C4-2B (cell line): ENCODE data around the gene CDC26.
"Not testable (repeated sequence)": the region's sequence is repeated elsewhere in the genome, so short reads cannot be mapped to it uniquely, and the experiment has no call there.

ENCODE experiments used
- H3K27ac ChIP-seq: fragments of 450-650 bp; 2 replicates; pipeline ENCODE4 v1.5.1; 2017
- ZFX ChIP-seq: fragments of 450-650 bp; IDR thresholded peaks from 2 replicates; pipeline ENCODE4 v1.6.1; 2017
- TF ChIP-seq, protein P1 (sequence below): fragments of 450-650 bp; conservative IDR thresholded peaks from 2 replicates; pipeline ENCODE4 v1.5.1; 2017; ENCODE audit warnings: mild to moderate bottlenecking

CDC26 gene

DNA sequence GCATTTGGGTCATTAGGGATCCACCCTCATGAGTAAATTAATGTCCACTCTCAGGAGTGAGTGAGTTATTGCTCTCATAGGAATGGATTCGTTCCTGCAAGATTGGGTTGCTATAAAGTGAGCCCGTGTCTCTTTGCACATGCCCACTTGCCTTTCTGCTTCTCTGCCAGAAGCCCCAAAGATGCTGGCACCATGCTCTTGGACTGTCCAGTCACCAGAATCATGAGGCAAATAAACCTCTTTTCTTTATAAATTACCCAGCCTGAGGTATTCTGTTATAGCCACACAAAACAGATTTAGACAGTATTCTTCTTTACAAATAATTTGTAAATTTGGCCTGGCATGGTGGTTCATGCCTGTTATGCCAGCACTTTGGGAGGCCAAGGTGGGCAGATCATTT, 24.6 kb downstream of the CDC26 start:
- no peak overlapping the region for H3K27ac ChIP-seq
- TF ChIP-seq, protein P1, sequence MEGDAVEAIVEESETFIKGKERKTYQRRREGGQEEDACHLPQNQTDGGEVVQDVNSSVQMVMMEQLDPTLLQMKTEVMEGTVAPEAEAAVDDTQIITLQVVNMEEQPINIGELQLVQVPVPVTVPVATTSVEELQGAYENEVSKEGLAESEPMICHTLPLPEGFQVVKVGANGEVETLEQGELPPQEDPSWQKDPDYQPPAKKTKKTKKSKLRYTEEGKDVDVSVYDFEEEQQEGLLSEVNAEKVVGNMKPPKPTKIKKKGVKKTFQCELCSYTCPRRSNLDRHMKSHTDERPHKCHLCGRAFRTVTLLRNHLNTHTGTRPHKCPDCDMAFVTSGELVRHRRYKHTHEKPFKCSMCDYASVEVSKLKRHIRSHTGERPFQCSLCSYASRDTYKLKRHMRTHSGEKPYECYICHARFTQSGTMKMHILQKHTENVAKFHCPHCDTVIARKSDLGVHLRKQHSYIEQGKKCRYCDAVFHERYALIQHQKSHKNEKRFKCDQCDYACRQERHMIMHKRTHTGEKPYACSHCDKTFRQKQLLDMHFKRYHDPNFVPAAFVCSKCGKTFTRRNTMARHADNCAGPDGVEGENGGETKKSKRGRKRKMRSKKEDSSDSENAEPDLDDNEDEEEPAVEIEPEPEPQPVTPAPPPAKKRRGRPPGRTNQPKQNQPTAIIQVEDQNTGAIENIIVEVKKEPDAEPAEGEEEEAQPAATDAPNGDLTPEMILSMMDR: no peak
- TF ChIP-seq ZFX: no peak

DNA sequence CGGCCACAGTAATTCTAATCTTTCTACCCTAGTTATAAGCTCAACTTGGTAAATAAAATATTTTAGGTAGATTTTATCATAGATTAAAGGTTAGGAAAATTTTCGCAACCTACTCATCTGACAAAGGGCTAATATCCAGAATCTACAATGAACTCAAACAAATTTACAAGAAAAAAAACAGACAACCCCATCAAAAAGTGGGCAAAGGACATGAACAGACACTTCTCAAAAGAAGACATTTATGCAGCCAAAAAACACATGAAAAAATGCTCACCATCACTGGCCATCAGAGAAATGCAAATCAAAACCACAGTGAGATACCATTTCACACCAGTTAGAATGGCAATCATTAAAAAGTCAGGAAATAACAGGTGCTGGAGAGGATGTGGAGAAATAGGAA, 25.7 kb downstream of the CDC26 start:
- not testable (repeated sequence) for H3K27ac ChIP-seq

DNA sequence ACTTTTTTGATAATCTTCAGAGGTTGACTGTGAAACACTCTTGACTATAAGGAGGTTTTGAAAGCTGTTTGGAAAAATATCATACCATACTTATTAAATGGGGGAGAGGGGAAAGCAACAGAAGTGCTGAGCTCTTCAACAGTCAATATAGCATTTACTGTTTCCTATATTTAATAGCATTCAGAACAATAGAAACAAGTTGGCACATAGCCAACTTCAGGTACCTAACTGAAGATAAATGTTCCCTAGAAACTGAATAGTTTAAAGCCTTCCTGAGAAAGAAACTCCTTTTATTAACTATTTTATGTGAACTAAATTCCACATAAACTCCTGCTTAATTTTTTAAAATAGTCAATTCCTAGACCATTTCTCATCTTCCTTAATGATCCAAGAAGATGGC, 27.7 kb downstream of the CDC26 start:
- TF ChIP-seq, protein P1: no peak
- TF ChIP-seq ZFX: no peak
- H3K27ac ChIP-seq: no peak overlapping the region

DNA sequence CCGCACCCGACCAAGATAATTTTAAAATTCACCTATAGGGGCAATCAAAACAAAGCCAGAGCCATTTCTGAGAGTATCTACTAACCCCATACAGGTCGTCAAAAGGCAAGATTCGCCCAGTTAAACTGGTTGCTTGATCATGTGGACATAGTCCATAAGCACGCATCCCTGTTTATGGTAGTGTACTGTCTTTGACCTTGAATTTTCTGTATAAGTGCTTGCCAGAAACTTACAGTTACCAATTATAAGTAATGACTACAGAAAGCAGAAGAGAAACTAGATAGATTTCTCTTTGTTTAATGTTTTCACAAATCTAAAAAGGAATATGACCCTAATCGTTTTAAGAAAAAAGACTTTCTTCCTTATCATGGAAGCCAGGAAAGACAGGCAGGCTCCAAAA, 28.4 kb downstream of the CDC26 start:
- no peak overlapping the region for H3K27ac ChIP-seq
- TF ChIP-seq ZFX: no peak
- TF ChIP-seq, protein P1: no peak

DNA sequence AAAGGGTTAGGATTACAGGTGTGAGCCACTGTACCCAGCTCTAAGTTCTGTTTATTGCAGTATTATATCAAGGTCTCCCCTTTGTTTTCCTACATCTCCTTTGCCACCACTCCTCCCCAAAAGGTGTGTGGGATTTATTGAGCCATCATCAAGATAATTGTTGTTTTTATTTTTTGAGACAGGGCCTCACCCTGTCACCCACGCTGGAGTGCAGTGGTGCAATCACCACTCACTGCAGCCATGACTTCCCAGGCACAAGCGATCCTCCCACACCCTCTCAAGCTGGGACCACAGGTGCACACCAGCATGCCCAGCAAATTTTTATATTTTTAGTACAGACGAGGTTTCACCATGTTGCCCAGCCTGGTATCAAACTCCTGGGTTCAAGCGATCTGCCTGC, 29.5 kb downstream of the CDC26 start:
- TF ChIP-seq, protein P1: no peak
- TF ChIP-seq ZFX: no peak
- no peak overlapping the region for H3K27ac ChIP-seq

DNA sequence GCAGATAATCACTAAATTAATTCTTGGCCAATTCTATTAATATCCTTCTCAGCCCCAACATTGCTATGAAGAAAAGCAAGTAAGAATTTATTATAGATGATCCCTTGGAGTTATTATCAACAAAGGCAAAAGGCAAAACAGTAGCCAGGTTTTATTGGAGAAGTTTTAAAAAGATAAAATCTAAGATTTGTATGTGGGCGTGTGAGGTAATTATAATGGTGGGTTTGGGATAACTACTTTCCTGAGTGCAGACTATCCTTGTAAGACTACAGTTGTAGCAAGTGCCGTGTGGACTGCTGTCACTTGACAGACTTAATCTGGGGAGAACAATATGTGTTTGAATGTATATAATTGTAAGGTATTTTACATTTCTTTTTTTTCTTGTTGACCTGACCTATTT, 30.8 kb downstream of the CDC26 start:
- TF ChIP-seq ZFX: no peak
- TF ChIP-seq, protein P1: no peak
- no peak overlapping the region for H3K27ac ChIP-seq

DNA sequence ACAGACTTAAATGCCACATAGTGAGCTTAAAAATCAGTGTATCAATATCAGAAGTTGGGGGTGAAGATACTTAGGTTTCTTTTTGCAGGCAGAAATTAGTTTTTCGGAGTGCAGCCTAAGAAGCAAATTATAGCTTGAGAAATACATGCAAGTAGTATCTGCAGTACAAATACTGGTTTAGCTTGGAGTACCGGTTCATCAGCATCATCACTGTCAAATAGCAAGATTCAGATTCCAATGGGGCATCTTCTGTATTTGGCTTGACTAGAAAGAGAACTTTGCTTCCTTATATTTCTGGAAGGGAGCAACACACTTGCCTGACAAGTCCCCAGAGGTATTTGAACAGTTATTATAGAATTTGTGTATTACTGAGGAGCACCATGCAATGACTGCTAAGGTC, 34.2 kb downstream of the CDC26 start:
- TF ChIP-seq, protein P1: no peak
- no peak for TF ChIP-seq ZFX

DNA sequence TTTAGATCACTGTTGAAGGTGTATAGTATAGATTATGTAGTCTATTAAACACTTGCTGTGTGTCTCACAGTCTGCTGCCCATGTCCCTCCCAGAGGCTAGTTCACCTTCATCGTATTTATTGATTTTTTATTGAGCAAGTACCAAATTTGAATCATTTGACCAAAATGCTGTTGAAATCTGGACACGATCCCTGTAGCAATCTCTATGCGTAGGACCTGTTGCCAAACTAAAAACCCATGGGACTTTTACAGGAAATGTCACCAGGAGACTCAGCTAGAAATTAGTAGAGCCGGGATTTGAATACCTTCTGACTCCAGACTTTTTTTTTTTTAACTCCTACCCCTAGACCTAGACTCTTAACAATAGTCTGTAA, 36.5 kb downstream of the CDC26 start:
- no peak overlapping the region for H3K27ac ChIP-seq
- TF ChIP-seq, protein P1: no peak
- no peak for TF ChIP-seq ZFX

More for the DNA sequence above, 34.2 kb downstream of the CDC26 start:
- no peak overlapping the region for H3K27ac ChIP-seq
